Choroid plexus epithelial cell (primary cell): ENCODE measurements around the gene SENP7.
A peak's percentile ranks its signal among the peaks of the same experiment; 100 is the strongest.

Experiments
- DNase-seq: peaks from one replicate; pipeline ENCODE4 v3.0.0-alpha.2; 2010; ENCODE audit warnings: low read depth
- H3K4me3 ChIP-seq: 2 replicates; pipeline ENCODE4 v1.5.1; 2011; ENCODE audit warnings: low read depth, mild to moderate bottlenecking, control low read depth, low read length, moderate library complexity
- TF ChIP-seq, protein P1 (sequence below): conservative IDR thresholded peaks from 2 replicates; pipeline ENCODE4 v1.5.1; 2011; ENCODE audit warnings: low read depth, mild to moderate bottlenecking, control low read depth, inconsistent platforms, low read length, moderate library complexity

The SENP7 gene

DNA sequence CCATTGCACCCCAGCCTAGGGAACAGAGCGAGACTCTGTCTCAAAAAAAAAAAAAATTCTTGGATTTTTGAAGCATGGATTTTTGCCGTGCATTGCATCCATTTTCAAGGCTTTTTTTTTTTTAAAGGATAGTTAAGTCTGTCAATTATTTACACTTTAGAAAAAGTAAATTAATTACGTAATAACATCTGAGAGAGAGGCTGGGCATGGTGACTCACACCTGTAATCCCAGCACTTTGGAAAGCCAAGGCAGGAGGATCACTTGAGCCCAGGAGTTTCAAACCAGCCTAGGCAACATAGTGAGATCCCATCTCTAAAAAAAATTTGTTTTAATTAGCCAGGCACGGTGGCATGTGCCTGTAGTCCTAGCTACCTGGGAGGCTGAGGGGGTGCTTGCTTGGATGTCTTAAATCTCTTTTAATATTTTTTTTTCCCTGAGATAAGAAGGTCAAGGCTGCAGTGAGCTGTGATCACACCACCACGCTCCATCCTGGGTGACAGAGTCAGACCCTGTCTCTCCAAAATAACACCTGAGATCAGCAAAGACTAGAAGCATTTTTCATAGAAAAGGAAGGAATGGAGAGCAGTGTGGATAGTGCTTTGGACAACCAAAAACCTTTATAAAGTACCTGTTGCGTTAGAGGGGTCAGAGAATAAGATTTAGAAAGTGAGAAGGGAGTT lies 6.8 kb upstream of the SENP7 start:
- H3K4me3 ChIP-seq = no peak overlapping the region
- no peak for DNase-seq
- TF ChIP-seq, protein P1, sequence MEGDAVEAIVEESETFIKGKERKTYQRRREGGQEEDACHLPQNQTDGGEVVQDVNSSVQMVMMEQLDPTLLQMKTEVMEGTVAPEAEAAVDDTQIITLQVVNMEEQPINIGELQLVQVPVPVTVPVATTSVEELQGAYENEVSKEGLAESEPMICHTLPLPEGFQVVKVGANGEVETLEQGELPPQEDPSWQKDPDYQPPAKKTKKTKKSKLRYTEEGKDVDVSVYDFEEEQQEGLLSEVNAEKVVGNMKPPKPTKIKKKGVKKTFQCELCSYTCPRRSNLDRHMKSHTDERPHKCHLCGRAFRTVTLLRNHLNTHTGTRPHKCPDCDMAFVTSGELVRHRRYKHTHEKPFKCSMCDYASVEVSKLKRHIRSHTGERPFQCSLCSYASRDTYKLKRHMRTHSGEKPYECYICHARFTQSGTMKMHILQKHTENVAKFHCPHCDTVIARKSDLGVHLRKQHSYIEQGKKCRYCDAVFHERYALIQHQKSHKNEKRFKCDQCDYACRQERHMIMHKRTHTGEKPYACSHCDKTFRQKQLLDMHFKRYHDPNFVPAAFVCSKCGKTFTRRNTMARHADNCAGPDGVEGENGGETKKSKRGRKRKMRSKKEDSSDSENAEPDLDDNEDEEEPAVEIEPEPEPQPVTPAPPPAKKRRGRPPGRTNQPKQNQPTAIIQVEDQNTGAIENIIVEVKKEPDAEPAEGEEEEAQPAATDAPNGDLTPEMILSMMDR = no peak

DNA sequence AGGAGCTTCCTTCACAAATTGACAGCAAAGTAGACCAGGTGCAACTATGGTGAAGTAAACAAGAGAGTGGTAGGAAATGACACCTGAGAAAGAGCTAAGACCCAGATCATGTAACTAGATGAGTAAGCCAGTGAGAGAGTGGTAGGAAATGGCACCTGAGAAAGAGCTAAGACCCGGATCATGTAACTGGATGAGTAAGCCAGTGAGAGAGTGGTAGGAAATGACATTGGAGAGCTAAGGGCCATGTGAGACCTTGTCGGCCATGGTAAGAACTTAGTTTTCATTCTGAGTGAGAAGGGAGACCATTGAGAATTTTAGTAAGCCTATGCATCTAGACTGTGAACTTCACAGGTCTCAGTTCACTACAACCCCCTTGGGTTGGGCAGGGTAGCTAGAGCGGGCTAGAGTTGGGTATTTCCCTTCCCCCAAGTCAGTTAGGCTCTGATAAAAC lies 5.4 kb upstream of the SENP7 start:
- TF ChIP-seq, protein P1 = no peak
- DNase-seq = peak; percentile 10
- no peak overlapping the region for H3K4me3 ChIP-seq

DNA sequence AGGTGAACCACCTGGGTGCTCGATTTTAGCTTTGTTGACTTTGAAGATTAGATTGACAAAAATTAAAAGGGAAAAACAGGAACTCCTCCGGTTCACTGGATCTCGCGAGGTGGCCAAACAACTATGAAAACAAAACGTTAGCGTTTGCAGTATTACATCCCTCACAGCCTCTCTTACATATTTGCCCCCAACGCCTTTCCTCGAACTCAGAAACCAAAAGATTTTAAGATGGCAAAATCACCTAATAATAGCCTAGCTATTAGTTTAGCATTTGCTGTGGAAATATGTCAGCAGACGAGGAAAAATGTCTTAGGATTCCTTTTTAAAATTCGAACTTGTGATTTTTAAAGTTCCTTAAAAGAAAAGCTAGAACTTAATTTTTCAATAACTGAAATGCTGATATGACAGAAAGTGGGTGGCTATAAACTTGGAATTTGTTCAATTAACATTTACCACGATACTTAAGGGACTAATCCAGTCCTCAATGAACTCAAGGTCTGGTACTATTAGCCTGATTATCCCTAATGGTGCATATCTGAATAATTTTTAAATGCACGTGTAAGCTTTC lies 491 bp upstream of the SENP7 start:
- TF ChIP-seq, protein P1 = no peak
- peak overlapping the region; percentile 86 for H3K4me3 ChIP-seq
- DNase-seq = peak; percentile 76

DNA sequence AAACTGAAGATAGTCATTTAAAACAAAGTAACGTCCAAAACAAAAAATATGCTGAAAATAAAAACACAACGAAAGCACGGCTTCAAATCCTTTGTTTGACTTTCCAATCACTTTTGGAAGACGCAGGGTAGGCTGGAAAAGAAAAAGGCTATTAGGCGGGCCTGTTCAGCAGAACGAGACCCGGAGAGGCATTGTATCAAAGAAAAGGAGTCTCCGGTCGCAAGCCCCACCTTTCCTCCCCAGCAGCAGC lies 691 bp downstream of the SENP7 start:
- no peak for DNase-seq
- TF ChIP-seq, protein P1 = no peak
- H3K4me3 ChIP-seq = peak overlapping the region; percentile 86

DNA sequence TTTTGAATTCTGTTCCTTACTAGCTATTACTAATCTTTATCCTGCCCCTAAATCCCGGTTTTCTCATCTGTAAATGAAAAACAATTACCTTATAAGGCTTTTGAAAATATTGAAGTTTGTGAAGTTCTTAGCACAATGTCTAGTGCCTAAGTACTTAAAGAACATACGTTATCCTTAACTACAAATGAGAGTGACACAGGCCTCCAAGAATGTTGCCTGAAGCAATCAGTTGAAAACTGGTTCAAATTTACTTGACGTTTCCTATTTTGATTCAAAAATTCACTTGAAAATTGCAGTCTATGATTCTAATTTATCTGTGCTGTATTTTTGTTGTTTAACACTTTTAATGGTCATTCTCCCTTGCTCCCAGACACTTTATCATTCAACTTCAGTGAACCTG lies 3.2 kb downstream of the SENP7 start:
- H3K4me3 ChIP-seq = no peak overlapping the region
- TF ChIP-seq, protein P1 = no peak
- DNase-seq = peak; percentile 50

DNA sequence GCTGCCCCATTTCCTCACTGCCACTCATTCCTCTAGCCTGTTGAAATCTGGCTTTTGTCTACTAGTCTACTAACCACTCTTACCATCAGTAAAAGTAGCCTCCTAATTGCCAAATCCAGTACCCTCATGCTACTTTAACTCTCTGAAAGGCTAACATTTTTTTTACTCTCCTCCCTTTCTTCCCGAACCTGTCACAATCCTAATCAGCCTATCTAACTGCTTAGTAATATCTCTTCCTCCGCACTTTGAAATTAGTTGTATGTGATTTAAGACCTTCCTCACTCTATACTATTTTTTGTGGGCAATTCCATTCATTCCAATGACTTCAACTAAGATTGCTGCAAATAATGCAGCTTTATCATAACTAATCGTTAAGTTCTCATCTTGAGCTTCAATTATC lies 3.7 kb downstream of the SENP7 start:
- peak; percentile 6 for DNase-seq
- no peak overlapping the region for H3K4me3 ChIP-seq
- TF ChIP-seq, protein P1 = no peak

DNA sequence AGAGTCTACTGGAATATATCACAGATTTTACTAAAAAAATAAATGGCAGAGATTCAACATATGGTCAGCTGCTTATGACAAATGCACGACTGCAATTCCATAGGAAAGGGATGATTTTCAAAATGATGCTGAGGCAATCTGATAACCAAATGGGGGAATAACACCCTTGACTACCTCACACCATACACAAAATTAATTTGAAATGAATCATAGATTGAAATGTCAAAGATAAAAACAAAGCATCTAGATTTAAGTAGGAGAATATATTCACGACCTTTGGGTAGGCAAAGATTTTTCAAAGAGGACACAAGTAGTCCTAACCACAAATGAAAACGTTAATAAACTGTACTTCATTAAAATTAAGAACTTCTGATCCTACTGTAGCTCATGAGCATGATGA lies 11.2 kb downstream of the SENP7 start:
- DNase-seq = no peak
- no peak overlapping the region for H3K4me3 ChIP-seq
- TF ChIP-seq, protein P1 = no peak
